Tibial artery (tissue), 4 donors: ENCODE results near the gene ITGAV.

Source experiments
- DNase-seq, 2 donors: peaks; one replicate each; pipeline ENCODE4 v3.0.0-alpha.2; 2019
- H3K27ac ChIP-seq, 2 donors: fragments of 200-600 bp; sonication (generic) in 1 of 2; 1 replicate in 1 of 2; 2 replicates in 1 of 2; pipeline ENCODE4 v1.5.1; 2018 to 2019; ENCODE audit warnings: mild to moderate bottlenecking in 1 of 2
- H3K27me3 ChIP-seq, 2 donors: fragments of 200-600 bp; sonication (generic) in 1 of 2; one replicate each; pipeline versions ENCODE4 v1.5.1 to v1.6.0; 2016 to 2019
- H3K36me3 ChIP-seq, 3 donors: fragments of 200-600 bp; sonication (generic) in 2 of 3; one replicate each; pipeline ENCODE4 v1.5.1; 2016 to 2019; ENCODE audit warnings: mild to moderate bottlenecking in 2 of 3
- H3K4me1 ChIP-seq, 4 donors: fragments of 200-600 bp; sonication (generic) in 2 of 4; 1 replicate in 3 of 4; 2 replicates in 1 of 4; pipeline ENCODE4 v1.5.1; 2016 to 2019
- H3K4me3 ChIP-seq, 2 donors: fragments of 200-600 bp; sonication (generic) in 1 of 2; 1 replicate in 1 of 2; 2 replicates in 1 of 2; pipeline ENCODE4 v1.5.1; 2018 to 2019; ENCODE audit warnings: mild to moderate bottlenecking in 2 of 2
- H3K9me3 ChIP-seq, 3 donors: fragments of 200-600 bp; sonication (generic) in 1 of 3; one replicate each; pipeline ENCODE4 v1.5.1; 2016 to 2019
- intact Hi-C: fragments of 100-400 bp; cut with DNase I; formaldehyde crosslinking; loops from one replicate; pipeline ENCODE4 v1.15.0; 2023; ENCODE audit warnings: low total_unique reads
- TF ChIP-seq, protein P1 (sequence below), 2 experiments: fragments of 200-600 bp in 1 of 2; fragments of 450-650 bp in 1 of 2; IDR thresholded peaks; one replicate each; pipeline ENCODE4 v1.5.1; 2017 to 2019; ENCODE audit warnings: antibody characterized with exemption in 2 of 2, mild to moderate bottlenecking in 1 of 2, moderate library complexity in 1 of 2

Gene ITGAV

DNA sequence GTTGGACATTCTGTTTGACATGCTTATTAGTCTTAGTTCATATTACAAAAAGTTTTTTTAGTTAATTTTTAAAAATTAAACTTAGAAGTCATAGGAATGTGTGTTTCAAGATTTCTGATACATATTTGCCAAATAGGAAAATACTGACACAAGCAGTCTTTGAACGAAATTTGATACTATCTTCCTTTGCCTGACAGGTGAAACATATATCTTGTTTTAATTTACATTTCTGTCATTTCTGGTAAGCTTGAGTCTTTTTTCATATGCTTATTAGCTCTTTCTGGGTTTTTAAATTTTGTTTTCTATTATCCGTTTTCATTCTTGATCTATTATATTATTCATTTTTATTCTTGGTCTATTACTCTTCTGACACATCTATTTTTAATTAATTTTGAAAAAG is 24.5 kb downstream of the ITGAV start:
- H3K4me3 ChIP-seq: no peak overlapping the region
- no peaks in the 10 kb centered on the region for H3K9me3 ChIP-seq
- peaks cover 0 to 29% (median 0%) of the 10 kb centered on the region in 4 donors for H3K4me1 ChIP-seq
- TF ChIP-seq, protein P1, sequence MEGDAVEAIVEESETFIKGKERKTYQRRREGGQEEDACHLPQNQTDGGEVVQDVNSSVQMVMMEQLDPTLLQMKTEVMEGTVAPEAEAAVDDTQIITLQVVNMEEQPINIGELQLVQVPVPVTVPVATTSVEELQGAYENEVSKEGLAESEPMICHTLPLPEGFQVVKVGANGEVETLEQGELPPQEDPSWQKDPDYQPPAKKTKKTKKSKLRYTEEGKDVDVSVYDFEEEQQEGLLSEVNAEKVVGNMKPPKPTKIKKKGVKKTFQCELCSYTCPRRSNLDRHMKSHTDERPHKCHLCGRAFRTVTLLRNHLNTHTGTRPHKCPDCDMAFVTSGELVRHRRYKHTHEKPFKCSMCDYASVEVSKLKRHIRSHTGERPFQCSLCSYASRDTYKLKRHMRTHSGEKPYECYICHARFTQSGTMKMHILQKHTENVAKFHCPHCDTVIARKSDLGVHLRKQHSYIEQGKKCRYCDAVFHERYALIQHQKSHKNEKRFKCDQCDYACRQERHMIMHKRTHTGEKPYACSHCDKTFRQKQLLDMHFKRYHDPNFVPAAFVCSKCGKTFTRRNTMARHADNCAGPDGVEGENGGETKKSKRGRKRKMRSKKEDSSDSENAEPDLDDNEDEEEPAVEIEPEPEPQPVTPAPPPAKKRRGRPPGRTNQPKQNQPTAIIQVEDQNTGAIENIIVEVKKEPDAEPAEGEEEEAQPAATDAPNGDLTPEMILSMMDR (IDR thresholded peaks at IDR 0.05): no peak
- H3K27ac ChIP-seq: no peak overlapping the region
- no peaks in the 10 kb centered on the region for H3K27me3 ChIP-seq
- DNase-seq: no peak
- H3K36me3 ChIP-seq: no peaks in the 10 kb centered on the region
- intact Hi-C loops: no loop called here

DNA sequence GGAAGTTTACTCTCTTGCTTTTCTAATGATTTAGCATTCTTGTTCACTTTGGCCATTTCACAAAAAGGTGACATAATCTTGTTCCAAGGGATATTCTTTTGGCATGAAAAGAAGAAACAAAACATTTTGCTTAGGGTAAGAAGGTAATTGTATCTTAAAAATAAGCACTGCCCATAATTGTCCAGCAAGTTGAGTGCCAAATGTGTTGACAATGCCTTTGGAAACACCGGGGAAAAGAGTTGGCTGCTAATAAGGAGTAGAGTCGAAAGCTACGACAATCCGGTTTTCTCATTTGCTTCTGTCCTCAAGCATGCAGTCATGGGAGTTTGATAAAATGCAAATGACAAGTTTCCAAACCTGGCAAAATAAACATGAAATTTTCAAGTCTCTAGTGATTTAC is 27.3 kb downstream of the ITGAV start:
- TF ChIP-seq, protein P1 (IDR thresholded peaks at IDR 0.05): no peak
- Histone ChIP-seq H3K4me3 (no peak overlapping the region), H3K9me3 (no peaks in the 10 kb centered on the region), H3K36me3 (peaks cover 0 to 1% (median 0%) of the 10 kb centered on the region in 3 donors), H3K27me3 (no peaks in the 10 kb centered on the region), H3K27ac (no peak overlapping the region), H3K4me1 (peaks cover 0 to 13% (median 0%) of the 10 kb centered on the region in 4 donors)
- no peak for DNase-seq
- intact Hi-C loops: no loop called here

DNA sequence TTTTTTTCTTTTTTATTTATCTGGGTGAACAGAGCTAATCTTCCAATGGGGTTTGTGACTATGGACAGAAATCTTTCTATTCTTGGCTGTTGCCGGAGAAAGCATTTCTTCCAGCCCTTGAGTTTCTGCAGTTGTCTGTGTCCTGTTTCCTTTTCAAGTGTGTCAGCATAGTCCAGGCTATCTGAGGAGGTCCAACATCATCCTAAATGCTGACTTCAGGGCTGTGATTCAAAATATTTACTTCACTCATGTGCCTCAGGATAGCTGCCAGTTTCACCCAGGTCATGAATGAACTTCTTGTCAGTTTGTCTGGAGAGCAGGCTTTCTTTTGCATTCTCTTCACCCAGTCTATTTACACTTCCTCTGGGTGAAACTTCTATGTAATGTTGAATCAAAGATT is 27.9 kb downstream of the ITGAV start:
- intact Hi-C loops: no loop called here
- H3K36me3 ChIP-seq: peaks cover 4 to 8% (median 5%) of the 10 kb centered on the region in 3 donors
- DNase-seq: no peak
- H3K4me3 ChIP-seq: no peak overlapping the region
- H3K9me3 ChIP-seq: no peaks in the 10 kb centered on the region
- no peak overlapping the region for H3K27ac ChIP-seq
- H3K27me3 ChIP-seq: no peaks in the 10 kb centered on the region
- peaks cover 0 to 6% (median 0%) of the 10 kb centered on the region in 4 donors for H3K4me1 ChIP-seq
- TF ChIP-seq, protein P1 (IDR thresholded peaks at IDR 0.05): no peak

DNA sequence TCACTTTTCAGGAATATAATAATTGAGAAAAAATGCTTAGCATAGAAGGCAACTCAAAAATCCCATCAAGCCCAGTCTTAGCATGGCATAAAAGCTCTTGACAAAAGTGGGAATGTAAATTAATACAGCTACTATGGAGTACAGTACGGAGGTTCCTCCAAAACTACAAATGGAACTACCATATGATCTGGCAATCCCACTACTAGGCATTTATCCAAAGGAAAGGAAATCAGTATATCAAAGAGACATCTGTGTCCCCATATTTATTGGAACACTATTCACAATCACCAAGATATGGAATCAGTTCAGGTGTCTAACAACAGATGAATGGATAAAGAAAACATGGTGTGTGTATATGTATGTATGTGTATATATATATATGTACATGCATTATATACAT is 28.8 kb downstream of the ITGAV start:
- Histone ChIP-seq H3K27ac (no peak overlapping the region), H3K27me3 (no peaks in the 10 kb centered on the region), H3K9me3 (no peaks in the 10 kb centered on the region), H3K4me1 (peaks cover 0 to 6% (median 0%) of the 10 kb centered on the region in 4 donors), H3K36me3 (peaks cover 9 to 17% (median 10%) of the 10 kb centered on the region in 3 donors), H3K4me3 (no peak overlapping the region)
- DNase-seq: no peak
- TF ChIP-seq, protein P1 (IDR thresholded peaks at IDR 0.05): no peak
- intact Hi-C loops: no loop called here

DNA sequence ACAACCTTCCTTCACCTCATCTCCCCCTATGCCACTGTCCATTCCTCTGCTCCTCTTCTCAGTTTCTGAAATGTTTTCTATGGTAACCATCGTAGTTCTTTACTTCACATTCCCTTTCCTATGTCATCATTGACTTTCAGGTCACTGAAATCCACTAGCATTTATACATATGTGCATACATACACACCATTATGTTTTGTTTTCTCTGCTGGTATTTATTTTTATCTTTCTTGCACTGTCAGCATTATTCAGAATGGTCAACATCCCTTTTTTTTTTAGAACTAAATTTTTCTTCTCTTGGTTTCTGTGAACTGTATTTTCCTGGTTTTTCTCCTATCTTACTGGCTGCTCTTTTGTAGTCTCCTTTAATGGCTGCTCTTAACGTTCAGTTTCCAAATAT is 33.2 kb downstream of the ITGAV start:
- no peak overlapping the region for H3K4me3 ChIP-seq
- no peak for DNase-seq
- intact Hi-C loops: no loop called here
- no peak overlapping the region for H3K27ac ChIP-seq
- H3K36me3 ChIP-seq: peaks cover 19 to 38% (median 28%) of the 10 kb centered on the region in 3 donors
- TF ChIP-seq, protein P1 (IDR thresholded peaks at IDR 0.05): no peak
- H3K9me3 ChIP-seq: no peaks in the 10 kb centered on the region
- no peaks in the 10 kb centered on the region for H3K4me1 ChIP-seq
- H3K27me3 ChIP-seq: no peaks in the 10 kb centered on the region

DNA sequence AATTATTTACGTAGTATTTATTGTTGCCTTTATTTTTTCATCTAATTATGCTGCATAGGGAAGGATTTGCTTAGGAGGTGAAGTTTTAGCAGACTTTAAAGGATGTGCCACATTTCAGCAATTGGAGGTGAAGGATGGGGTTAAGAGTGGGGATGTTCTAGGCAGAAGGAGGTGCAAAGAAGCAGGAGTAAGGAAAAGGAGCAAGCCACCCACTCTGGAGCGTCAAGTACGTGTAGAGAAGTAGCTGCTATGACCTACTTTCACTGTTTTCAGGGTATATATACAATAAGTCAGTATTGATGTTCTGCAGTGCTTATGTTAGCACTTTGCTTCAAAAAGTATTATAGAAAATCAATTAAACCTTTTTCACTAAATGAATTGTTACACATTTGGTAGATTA is 34.4 kb downstream of the ITGAV start:
- Histone ChIP-seq H3K9me3 (no peaks in the 10 kb centered on the region), H3K4me1 (no peaks in the 10 kb centered on the region), H3K4me3 (no peak overlapping the region), H3K27me3 (no peaks in the 10 kb centered on the region), H3K27ac (no peak overlapping the region), H3K36me3 (peaks cover 19 to 38% (median 28%) of the 10 kb centered on the region in 3 donors)
- DNase-seq: no peak
- TF ChIP-seq, protein P1 (IDR thresholded peaks at IDR 0.05): no peak
- intact Hi-C loops: no loop called here
